ENCODE measurements around the gene MTARC2.

DNA sequence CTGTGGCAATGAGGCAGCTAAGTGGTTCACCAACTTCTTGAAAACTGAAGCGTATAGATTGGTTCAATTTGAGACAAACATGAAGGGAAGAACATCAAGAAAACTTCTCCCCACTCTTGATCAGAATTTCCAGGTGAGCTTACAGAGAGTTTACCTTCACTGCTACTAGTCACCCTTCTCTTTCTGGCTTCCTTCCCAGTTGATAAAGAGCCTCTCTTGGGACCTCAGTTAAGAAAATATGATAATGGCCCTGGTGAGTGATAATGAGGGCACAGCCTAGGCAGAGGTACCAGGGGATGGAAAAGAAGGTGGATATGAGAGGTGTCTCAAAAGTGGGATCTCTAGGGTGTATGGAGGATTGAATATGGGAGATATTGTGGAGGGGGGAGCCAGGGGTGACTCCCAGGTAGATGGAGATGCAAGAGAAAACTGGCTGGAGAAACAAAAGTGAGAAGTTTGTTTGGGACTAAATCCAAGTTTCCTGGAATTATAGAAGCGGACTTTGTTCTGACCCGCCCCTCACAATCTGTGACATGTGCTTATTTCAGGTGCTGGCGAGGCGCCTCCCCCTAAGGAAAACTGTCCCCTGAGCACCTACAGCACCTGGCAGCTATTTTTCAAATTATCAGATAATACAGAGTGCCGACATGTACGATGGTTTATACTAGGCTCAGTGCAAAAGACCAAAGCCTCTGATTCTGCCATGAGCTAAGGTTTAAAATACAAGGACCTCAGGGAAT, 13.7 kb downstream of the MTARC2 start:
- TF ChIP-seq, protein P1, sequence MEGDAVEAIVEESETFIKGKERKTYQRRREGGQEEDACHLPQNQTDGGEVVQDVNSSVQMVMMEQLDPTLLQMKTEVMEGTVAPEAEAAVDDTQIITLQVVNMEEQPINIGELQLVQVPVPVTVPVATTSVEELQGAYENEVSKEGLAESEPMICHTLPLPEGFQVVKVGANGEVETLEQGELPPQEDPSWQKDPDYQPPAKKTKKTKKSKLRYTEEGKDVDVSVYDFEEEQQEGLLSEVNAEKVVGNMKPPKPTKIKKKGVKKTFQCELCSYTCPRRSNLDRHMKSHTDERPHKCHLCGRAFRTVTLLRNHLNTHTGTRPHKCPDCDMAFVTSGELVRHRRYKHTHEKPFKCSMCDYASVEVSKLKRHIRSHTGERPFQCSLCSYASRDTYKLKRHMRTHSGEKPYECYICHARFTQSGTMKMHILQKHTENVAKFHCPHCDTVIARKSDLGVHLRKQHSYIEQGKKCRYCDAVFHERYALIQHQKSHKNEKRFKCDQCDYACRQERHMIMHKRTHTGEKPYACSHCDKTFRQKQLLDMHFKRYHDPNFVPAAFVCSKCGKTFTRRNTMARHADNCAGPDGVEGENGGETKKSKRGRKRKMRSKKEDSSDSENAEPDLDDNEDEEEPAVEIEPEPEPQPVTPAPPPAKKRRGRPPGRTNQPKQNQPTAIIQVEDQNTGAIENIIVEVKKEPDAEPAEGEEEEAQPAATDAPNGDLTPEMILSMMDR (IDR thresholded peaks at IDR 0.05; ENCODE audit: insufficient read depth, low read length, poor library complexity, severe bottlenecking) = no peak
- TF ChIP-seq EZH2phosphoT487 (conservative IDR thresholded peaks at IDR 0.05; ENCODE audit: low read length) = no peak
